IMR-90 (cell line): ENCODE results near the gene CHN2. TPM values are rescaled to one million over a fixed set of nuclear protein-coding genes. Genes with fewer than 3 reads are reported as not detected.

Experiments used
- ATAC-seq: fragments of 200-7000 bp; cut with Tn5 transposase; 2 replicates; pipeline ENCODE4 v1.9.1; 2020; ENCODE audit warnings: low read depth, mild to moderate bottlenecking, moderate library complexity
- BruUV-seq: library from RNA; stranded (reverse); fragments of 400-500 nt; replicated peaks from 2 replicates; lab custom pipeline; 2021; lab: Mats Ljungman, UMichigan
- CTCF ChIA-PET: fragments of 300-600 bp; formaldehyde crosslinking; extraction: SDS; loops from one replicate; lab custom pipeline; 2021; ENCODE audit warnings: antibody characterized with exemption; lab: Yijun Ruan, JAX
- POLR2A ChIA-PET: fragments of 300-600 bp; sonication (Branson Sonifier 250); formaldehyde crosslinking; loops from one replicate; lab custom pipeline; 2022; ENCODE audit warnings: antibody characterized with exemption; ENCODE audit not compliant: unreplicated experiment; lab: Charles Lee
- DNase-seq: peaks from one replicate; pipeline ENCODE4 v3.0.0; 2013
- H2AFZ ChIP-seq: replicated peaks from 2 replicates; pipeline ENCODE3; 2013; ENCODE audit warnings: low read length, mild to moderate bottlenecking; ENCODE audit not compliant: poor library complexity
- H2AK5ac ChIP-seq: 2 replicates; pipeline ENCODE4 v1.6.1; 2013; ENCODE audit warnings: low read depth, low read length, inconsistent platforms
- H2AK9ac ChIP-seq: replicated peaks from 2 replicates; pipeline ENCODE3; 2013; ENCODE audit warnings: mild to moderate bottlenecking, low read depth, low read length, moderate library complexity; ENCODE audit not compliant: poor library complexity
- H2BK120ac ChIP-seq: 2 replicates; pipeline ENCODE4 v1.6.1; 2013; ENCODE audit warnings: low read depth, low read length, inconsistent platforms
- H2BK15ac ChIP-seq: 3 replicates; pipeline ENCODE4 v1.6.1; 2013; ENCODE audit warnings: low read depth, low read length, inconsistent platforms
- H2BK20ac ChIP-seq: 2 replicates; pipeline ENCODE4 v1.6.1; 2013; ENCODE audit warnings: low read depth, mild to moderate bottlenecking, inconsistent platforms, low read length, moderate library complexity
- H2BK5ac ChIP-seq: 2 replicates; pipeline ENCODE4 v1.6.1; 2013; ENCODE audit warnings: mild to moderate bottlenecking, low read depth, low read length, inconsistent platforms; ENCODE audit not compliant: poor library complexity, severe bottlenecking
- H3K14ac ChIP-seq: replicated peaks from 2 replicates; pipeline ENCODE4 v1.6.1; 2013; ENCODE audit warnings: low read depth, low read length, inconsistent platforms
- H3K18ac ChIP-seq: 2 replicates; pipeline ENCODE4 v1.6.1; 2013; ENCODE audit warnings: low read depth, low read length, control low read depth
- H3K23ac ChIP-seq: 2 replicates; pipeline ENCODE4 v1.6.1; 2013; ENCODE audit warnings: low read depth, low read length, inconsistent platforms
- H3K27ac ChIP-seq: 2 replicates; pipeline ENCODE4 v1.5.1; 2013; ENCODE audit warnings: mild to moderate bottlenecking, control low read depth, low read length; ENCODE audit not compliant: insufficient read depth
- H3K27me3 ChIP-seq: 2 replicates; pipeline ENCODE4 v1.6.1; 2013; ENCODE audit warnings: low read length; ENCODE audit not compliant: control insufficient read depth, insufficient read depth
- H3K36me3 ChIP-seq: 2 replicates; pipeline ENCODE4 v1.6.1; 2013; ENCODE audit warnings: low read length, mixed read lengths; ENCODE audit not compliant: control insufficient read depth, insufficient read depth
- H3K4ac ChIP-seq: 2 replicates; pipeline ENCODE4 v1.6.1; 2013; ENCODE audit warnings: low read depth, low read length, inconsistent platforms
- H3K4me1 ChIP-seq: 2 replicates; pipeline ENCODE4 v1.6.1; 2013; ENCODE audit warnings: low read length, mixed read lengths; ENCODE audit not compliant: control insufficient read depth, insufficient read depth
- H3K4me2 ChIP-seq: 2 replicates; pipeline ENCODE4 v1.6.1; 2013; ENCODE audit warnings: low read depth, mild to moderate bottlenecking, control low read depth, low read length, moderate library complexity
- H3K4me3 ChIP-seq: 2 replicates; pipeline ENCODE4 v1.5.1; 2013; ENCODE audit warnings: low read depth, mild to moderate bottlenecking, control low read depth, low read length, moderate library complexity; ENCODE audit not compliant: insufficient read depth
- H3K56ac ChIP-seq: 2 replicates; pipeline ENCODE4 v1.6.1; 2013; ENCODE audit warnings: low read length, inconsistent platforms; ENCODE audit not compliant: insufficient read depth; ENCODE audit errors: extremely low read depth
- H3K79me1 ChIP-seq, 2 experiments: 2 replicates each; pipeline ENCODE4 v1.6.1; 2013; ENCODE audit warnings: low read length in 2 of 2, inconsistent platforms in 1 of 2, low read depth in 1 of 2
- H3K9ac ChIP-seq: 2 replicates; pipeline ENCODE4 v1.6.1; 2013; ENCODE audit warnings: low read depth, low read length, control low read depth
- H3K9me1 ChIP-seq: 2 replicates; pipeline ENCODE4 v1.6.1; 2013; ENCODE audit warnings: low read length, inconsistent platforms; ENCODE audit not compliant: insufficient read depth
- H3K9me3 ChIP-seq: 2 replicates; pipeline ENCODE4 v1.6.1; 2013; ENCODE audit warnings: low read length; ENCODE audit not compliant: control insufficient read depth, insufficient read depth
- H4K20me1 ChIP-seq: 2 replicates; pipeline ENCODE4 v1.6.1; 2013; ENCODE audit warnings: low read length, inconsistent platforms; ENCODE audit not compliant: insufficient read depth
- H4K5ac ChIP-seq: 2 replicates; pipeline ENCODE4 v1.6.1; 2013; ENCODE audit warnings: mild to moderate bottlenecking, low read depth, low read length, control low read depth
- H4K8ac ChIP-seq, 2 experiments: 2 replicates each; pipeline ENCODE4 v1.6.1; 2013; ENCODE audit warnings: low read depth in 2 of 2, low read length in 2 of 2, control low read depth in 1 of 2, inconsistent platforms in 1 of 2
- H4K91ac ChIP-seq: 2 replicates; pipeline ENCODE4 v1.6.1; 2013; ENCODE audit warnings: low read depth, low read length, inconsistent platforms; ENCODE audit not compliant: insufficient read depth
- BHLHE40 ChIP-seq: fragments of 150-350 bp; IDR thresholded peaks from 2 replicates; pipeline ENCODE4 v1.6.1; 2016; ENCODE audit warnings: mild to moderate bottlenecking, low read depth, low read length
- MAZ ChIP-seq: IDR thresholded peaks from 2 replicates; pipeline ENCODE4 v1.6.1; 2012; ENCODE audit warnings: low read depth, mild to moderate bottlenecking, low read length, improper control_type of control experiment, moderate library complexity, borderline replicate concordance
- RFX5 ChIP-seq: IDR thresholded peaks from 2 replicates; pipeline ENCODE4 v1.8.0; 2012; ENCODE audit warnings: low read depth, mild to moderate bottlenecking, low read length, moderate library complexity
- WGBS, 2 experiments: methylation state at CpG; one replicate each; pipeline versions ENCODE4 v1.1.5 to v1.1.7; 2013; ENCODE audit warnings: missing lambda C conversion rate in 2 of 2; ENCODE audit not compliant: insufficient read length in 1 of 2; ENCODE audit errors: extremely low coverage in 2 of 2; 5-methylcytosine and 5-hydroxymethylcytosine counted together
- dilution Hi-C: fragments of 300-500 bp; cut with HindIII; formaldehyde crosslinking; loops from one replicate; pipeline ENCODE4 v1.14.3; 2018; ENCODE audit warnings: low sequenced_read_pairs; ENCODE audit not compliant: unreplicated experiment
- in situ Hi-C: fragments of 300-500 bp; cut with MboI; formaldehyde crosslinking; loops from 3 replicates; pipeline ENCODE4 v1.14.3; 2019; ENCODE audit warnings: low sequenced_read_pairs, inconsistent platforms, mixed read lengths
- intact Hi-C: fragments of 100-400 bp; cut with micrococcal nuclease; formaldehyde crosslinking; loops from 2 replicates; pipeline ENCODE4 v1.10.0; 2022
- polyA plus RNA-seq, 3 experiments: library from polyadenylated mRNA; depleted of rRNA; stranded (reverse); fragments of >200 nt; gene quantifications; 2 replicates each; pipeline ENCODE4 v1.2.3, GENCODE V29; 2012; ENCODE audit warnings: low replicate concordance in 1 of 3
- total RNA-seq: library from RNA; depleted of rRNA; stranded (reverse); fragments of >200 nt; gene quantifications from 2 replicates; pipeline ENCODE4 v1.2.3, GENCODE V29; 2012

Gene CHN2
- total and polyA plus RNA-seq, 2 of the 4 experiments (the other 2 are of a cell fraction) = not detected

DNA sequence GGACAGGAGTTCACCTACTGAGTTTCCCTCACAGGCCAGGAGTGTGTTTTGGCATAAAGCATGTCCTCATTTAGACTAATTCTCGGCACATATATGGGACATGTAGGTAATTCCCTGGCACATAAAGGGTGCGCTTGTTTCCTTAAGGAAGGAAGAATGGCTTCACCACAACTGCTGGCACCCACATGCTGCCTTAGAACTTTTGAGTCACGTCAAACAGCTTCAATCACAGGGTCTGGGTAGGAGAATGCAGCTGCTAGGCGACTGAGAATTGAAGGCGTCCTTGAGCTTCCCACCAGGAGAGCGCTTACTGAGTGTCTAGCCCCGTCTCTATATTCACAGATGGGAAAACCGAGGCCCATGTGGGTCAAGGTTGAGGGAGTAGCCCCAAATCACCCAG, 146.1 kb downstream of the CHN2 start:
- Histone ChIP-seq H4K8ac (no peak overlapping the region), H3K27me3 (no peaks in the 10 kb centered on the region), H2BK20ac (no peak overlapping the region), H2BK5ac (no peak overlapping the region), H3K9me1 (no peaks in the 10 kb centered on the region), H3K18ac (no peak overlapping the region), H4K91ac (no peak overlapping the region), H3K36me3 (no peaks in the 10 kb centered on the region), H2AFZ (no peak overlapping the region), H4K5ac (no peak overlapping the region), H3K27ac (no peak overlapping the region), H2AK9ac (no peak overlapping the region), H3K14ac (no peak overlapping the region), H3K79me1 (no peaks in the 10 kb centered on the region), H3K9me3 (no peaks in the 10 kb centered on the region), H3K9ac (no peak overlapping the region), H2AK5ac (no peak overlapping the region), H2BK15ac (no peak overlapping the region), H2BK120ac (no peak overlapping the region), H3K4ac (no peak overlapping the region), H3K4me1 (no peaks in the 10 kb centered on the region), H3K4me3 (no peak overlapping the region), H3K56ac (no peak overlapping the region), H4K20me1 (no peaks in the 10 kb centered on the region), H3K23ac (no peak overlapping the region), H3K4me2 (no peak overlapping the region)
- BruUV-seq = no TSS peak
- CTCF ChIA-PET = no interaction called here
- intact Hi-C loops = no loop called here
- TF ChIP-seq RFX5 (no peak), BHLHE40 (no peak), MAZ (no peak)
- WGBS, 2 experiments = 50% methylated on average over 2 of the region's 8 CpGs; no CpG with 5 or more reads in 1 of the 2 experiments
- in situ Hi-C loops = no loop called here
- DNase-seq (no peak), ATAC-seq (no peak)
- POLR2A ChIA-PET = no interaction called here
- dilution Hi-C loops = no loop called here
